Heart left ventricle (tissue), 16 donors: ENCODE measurements around the gene UCHL1. TPM values are rescaled to one million over a fixed set of nuclear protein-coding genes. Genes with fewer than 3 reads are reported as not detected.
"Not testable (repeated sequence)": the region's sequence is repeated elsewhere in the genome, so short reads cannot be mapped to it uniquely, and the experiment has no call there.

Experiments used
- ATAC-seq, 4 donors: fragments of 200-7000 bp; cut with Tn5 transposase; one replicate each; pipeline ENCODE4 v1.9.1; 2020 to 2022; ENCODE audit warnings: moderate library complexity in 4 of 4, mild to moderate bottlenecking in 3 of 4, moderate number of reproducible peaks in 1 of 4
- DNase-seq, 5 donors: peaks; one replicate each; pipeline ENCODE4 v3.0.0-alpha.2; 2020
- H3K27ac ChIP-seq, 12 donors: fragments of 200-600 bp; sonication (generic) in 4 of 12; one replicate each; pipeline versions ENCODE4 v1.5.0 to v1.8.0; 2016 to 2022; ENCODE audit warnings: mild to moderate bottlenecking in 2 of 12
- H3K27me3 ChIP-seq, 9 donors: fragments of 200-600 bp; sonication (generic) in 2 of 9; one replicate each; pipeline versions ENCODE4 v1.5.1 to v1.8.0; 2016 to 2022; ENCODE audit warnings: mild to moderate bottlenecking in 3 of 9
- H3K36me3 ChIP-seq, 9 donors: fragments of 200-600 bp; sonication (generic) in 2 of 9; one replicate each; pipeline versions ENCODE4 v1.5.0 to v1.8.0; 2018 to 2022; ENCODE audit warnings: mild to moderate bottlenecking in 2 of 9
- H3K4me1 ChIP-seq, 12 donors: fragments of 200-600 bp; sonication (generic) in 4 of 12; one replicate each; pipeline versions ENCODE4 v1.5.0 to v1.8.0; 2016 to 2022; ENCODE audit warnings: mild to moderate bottlenecking in 3 of 12
- H3K4me3 ChIP-seq, 12 donors: fragments of 200-600 bp; sonication (generic) in 4 of 12; one replicate each; pipeline versions ENCODE4 v1.5.0 to v1.8.0; 2017 to 2022; ENCODE audit warnings: mild to moderate bottlenecking in 9 of 12, moderate library complexity in 4 of 12
- H3K9me3 ChIP-seq, 12 donors: fragments of 200-600 bp; sonication (generic) in 4 of 12; one replicate each; pipeline versions ENCODE4 v1.5.0 to v1.8.0; 2016 to 2022; ENCODE audit warnings: mild to moderate bottlenecking in 1 of 12
- CTCF ChIP-seq, 12 donors: fragments of 200-600 bp; sonication (generic) in 4 of 12; IDR thresholded peaks; one replicate each; pipeline versions ENCODE4 v1.5.0 to v1.8.0; 2018 to 2022; ENCODE audit warnings: antibody characterized with exemption in 12 of 12, mild to moderate bottlenecking in 5 of 12
- POLR2A ChIP-seq, 2 donors: fragments of 450-650 bp; IDR thresholded peaks; one replicate each; pipeline ENCODE4 v1.6.1; 2017; ENCODE audit warnings: antibody characterized with exemption in 2 of 2, mild to moderate bottlenecking in 2 of 2, moderate library complexity in 2 of 2
- WGBS, 4 donors: extraction: QIAGEN DNeasy Blood & Tissue Kit in 2 of 4; methylation state at CpG; one replicate each; pipeline versions ENCODE4 v1.1.5 to v1.1.7; 2013 to 2018; 5-methylcytosine and 5-hydroxymethylcytosine counted together
- intact Hi-C, 10 donors: fragments of 100-400 bp; cut with DNase I; formaldehyde crosslinking; loops; one replicate each; pipeline versions ENCODE4 v1.11.1 to v1.14.2; 2022
- polyA plus RNA-seq, 2 donors: library from polyadenylated mRNA; stranded (reverse); fragments of 200-250 nt; gene quantifications; one replicate each; pipeline ENCODE4 v1.2.3, GENCODE V29; 2013
- total RNA-seq, 9 donors: library from RNA; depleted of rRNA in 2 of 9; stranded (reverse); fragments of >200 nt in 2 of 9; fragmentation: NEBNext Ultra II Directional in 3 of 9; extraction: Animal tissue kit (Norgen Biotek cat#: 25700) in 3 of 9; gene quantifications; one replicate each; pipeline versions ENCODE4 v1.1.0 to v1.2.4, GENCODE V29; 2016 to 2023
- donor health status: ischemic (EF 13 %, LVEDD 7.1; RV severe dilation, severe dysfunction).
- donor health status: healthy with polysubstance abuse.
- donor health status: DM: no; HTN: yes; CAD: no.
- donor health status: DM: no; HTN: no; CAD: no.
- donor health status: ischemic (EF 25% LVEDD 6.9; RV normal size, moderate dysfunction).
- donor health status: ischemic (EF 25% LVEDD 5.7; RV mildly dilated, moderate dysfunction).
- donor health status: healthy.
- donor health status: DM: yes; HTN: yes; CAD: no.
- donor health status: ischemic (EF 35%, LVEDD 5.7; RV mildly dilated, moderate dysfunction).
- donor health status: nonischemic (EF 11% LVEDD 7.7; RV severe dilation, severe dysfunction).
- donor health status: DM: yes; HTN: yes; CAD: no.
- donor health status: PGD.
- donor health status: ischemic (EF 29% LVEDD 5.4; RV normal size, mild dysfunction).
- donor health status: nonischemic (EF 23%, LVEDD 6.1; RV moderate dilation, normal function).

UCHL1 gene
- total and polyA plus RNA-seq, 11 donors, result 2.8 to 81.8 (median 17.7) TPM

GRCh38 chr4:41264212-41264611, 7.5 kb downstream of the UCHL1 start:
- TF ChIP-seq CTCF (IDR thresholded peaks at IDR 0.05), result no peak
- no peak for TF ChIP-seq POLR2A (IDR thresholded peaks at IDR 0.05)
- no peak for DNase-seq
- Histone ChIP-seq H3K9me3 (no peaks in the 10 kb centered on the region), H3K36me3 (peaks cover 0 to 17% (median 0%) of the 10 kb centered on the region in 9 donors), H3K4me3 (no peak overlapping the region), H3K4me1 (no peaks in the 10 kb centered on the region), H3K27ac (no peak overlapping the region), H3K27me3 (no peaks in the 10 kb centered on the region)
- WGBS, 4 donors, result 77 to 90% (median 86%) methylated on average over 1 of the region's 1 CpG
- intact Hi-C loops, result no loop called here
- ATAC-seq, result no peak

GRCh38 chr4:41267997-41268396, 11.3 kb downstream of the UCHL1 start:
- H3K27ac ChIP-seq, result no peak overlapping the region
- ATAC-seq (peak in 1 of 4 donors; percentile 54), DNase-seq (peak in 1 of 5 donors; percentile 34)
- H3K4me3 ChIP-seq, result no peak overlapping the region
- intact Hi-C loops, result no loop called here
- no peak for TF ChIP-seq CTCF (IDR thresholded peaks at IDR 0.05)
- TF ChIP-seq POLR2A (IDR thresholded peaks at IDR 0.05), result no peak
- peaks cover 0 to 5% (median 0%) of the 10 kb centered on the region in 9 donors for H3K36me3 ChIP-seq
- 79 to 87% (median 79%) methylated on average over 7 of the region's 7 CpGs for WGBS, 4 donors
- no peaks in the 10 kb centered on the region for H3K9me3 ChIP-seq
- H3K4me1 ChIP-seq, result no peaks in the 10 kb centered on the region
- no peaks in the 10 kb centered on the region for H3K27me3 ChIP-seq

DNA sequence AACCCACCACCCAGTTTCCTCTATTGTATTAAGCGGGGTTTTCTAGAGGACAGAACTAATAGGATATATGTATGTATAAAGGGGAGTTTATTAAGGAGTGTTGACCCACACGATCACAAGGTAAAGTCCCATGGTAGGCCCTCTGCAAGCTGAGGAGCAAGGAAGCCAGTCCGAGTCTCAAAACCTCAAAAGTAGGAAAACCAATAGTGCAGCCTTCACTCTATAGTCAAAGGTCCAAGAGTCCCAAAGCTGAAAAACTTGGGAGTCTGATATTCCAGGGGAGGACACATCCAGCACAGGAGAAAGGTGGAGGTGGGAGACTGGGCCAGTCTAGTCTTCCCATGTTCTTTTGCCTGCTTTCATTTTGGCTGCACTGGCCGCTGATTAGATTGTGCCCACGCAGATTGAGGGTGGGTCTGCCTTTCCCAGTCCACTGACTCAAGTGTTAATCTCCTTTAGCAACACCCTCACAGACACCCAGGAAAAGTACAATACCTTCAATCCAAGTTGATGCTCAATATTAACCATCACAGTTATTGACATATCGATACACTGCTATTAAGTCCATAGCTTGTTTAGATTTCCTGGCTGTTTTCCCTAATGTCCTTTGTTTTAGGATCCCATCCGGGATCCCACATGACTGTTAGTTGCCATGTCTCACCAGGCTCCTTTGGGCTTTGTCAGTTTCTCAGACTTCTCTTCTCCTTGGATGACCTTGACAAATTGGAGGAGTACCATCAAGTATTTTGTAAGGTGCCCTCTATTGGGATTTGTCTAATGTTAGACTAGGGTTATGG, 12.2 kb downstream of the UCHL1 start:
- ATAC-seq, result no peak
- H3K9me3 ChIP-seq, result no peaks in the 10 kb centered on the region
- H3K4me3 ChIP-seq, result no peak overlapping the region
- H3K36me3 ChIP-seq, result peaks cover 0 to 4% (median 0%) of the 10 kb centered on the region in 9 donors
- 89 to 95% (median 93%) methylated on average over 7 of the region's 7 CpGs for WGBS, 4 donors
- no peak overlapping the region for H3K27ac ChIP-seq
- H3K27me3 ChIP-seq, result no peaks in the 10 kb centered on the region
- no peak for DNase-seq
- H3K4me1 ChIP-seq, result no peaks in the 10 kb centered on the region
- intact Hi-C loops, result no loop called here
- TF ChIP-seq POLR2A (IDR thresholded peaks at IDR 0.05), result no peak
- TF ChIP-seq CTCF (IDR thresholded peaks at IDR 0.05), result no peak

DNA sequence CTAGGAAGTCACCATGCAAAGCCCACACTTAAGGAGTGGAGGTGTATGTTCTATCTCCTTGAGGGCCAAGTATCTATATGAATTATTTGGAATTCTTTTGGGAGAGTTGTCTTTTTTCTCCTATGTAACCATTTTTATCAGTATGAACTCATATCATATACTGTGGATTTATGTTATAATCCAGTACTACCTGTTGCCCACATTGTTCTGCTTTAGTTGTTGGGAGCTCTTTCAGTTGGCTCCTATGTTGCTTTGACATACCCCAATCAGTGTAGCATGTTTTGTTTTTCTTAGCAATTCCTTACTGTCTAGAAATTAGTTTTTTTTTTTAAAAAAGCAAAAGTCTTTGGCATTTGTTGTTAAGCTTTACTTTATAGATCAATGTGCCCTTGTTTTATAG, 13.0 kb downstream of the UCHL1 start:
- no peaks in the 10 kb centered on the region for H3K4me1 ChIP-seq
- H3K4me3 ChIP-seq, result no peak overlapping the region
- intact Hi-C loops, result no loop called here
- no peaks in the 10 kb centered on the region for H3K27me3 ChIP-seq
- no peak for TF ChIP-seq POLR2A (IDR thresholded peaks at IDR 0.05)
- no peak for TF ChIP-seq CTCF (IDR thresholded peaks at IDR 0.05)
- H3K9me3 ChIP-seq, result no peaks in the 10 kb centered on the region
- H3K36me3 ChIP-seq, result no peaks in the 10 kb centered on the region
- ATAC-seq (no peak), DNase-seq (no peak)
- H3K27ac ChIP-seq, result no peak overlapping the region

- not testable (repeated sequence) for H3K36me3 ChIP-seq, H3K27me3 ChIP-seq, DNase-seq, H3K4me3 ChIP-seq, H3K9me3 ChIP-seq, ATAC-seq, H3K27ac ChIP-seq, H3K4me1 ChIP-seq
- intact Hi-C loops, result loop anchor here in 2 of 10 donors (5.0 kb wide), 2 partner anchors 601 to 606 kb away; no protein-coding TSS in a partner anchor
- 94 to 98% (median 95%) methylated on average over 13 of the region's 13 CpGs for WGBS, 4 donors
Observed at GRCh38 chr4:41275931-41276330, 19.2 kb downstream of the UCHL1 start.
